HG02759 (cell line): ENCODE measurements around the gene SREBF2.
"Not testable (repeated sequence)": the region's sequence is repeated elsewhere in the genome, so short reads cannot be mapped to it uniquely, and the experiment has no call there.

Experiments used
- ATAC-seq: cut with Tn5 transposase; IDR thresholded peaks from one replicate; pipeline ENCODE4 v1.9.1; 2021; ENCODE audit warnings: mild to moderate bottlenecking, moderate library complexity; ENCODE audit not compliant: unreplicated experiment

Gene SREBF2

GRCh38 chr22:41820447-41820846 is 12.5 kb upstream of the SREBF2 start:
- ATAC-seq: no peak

DNA sequence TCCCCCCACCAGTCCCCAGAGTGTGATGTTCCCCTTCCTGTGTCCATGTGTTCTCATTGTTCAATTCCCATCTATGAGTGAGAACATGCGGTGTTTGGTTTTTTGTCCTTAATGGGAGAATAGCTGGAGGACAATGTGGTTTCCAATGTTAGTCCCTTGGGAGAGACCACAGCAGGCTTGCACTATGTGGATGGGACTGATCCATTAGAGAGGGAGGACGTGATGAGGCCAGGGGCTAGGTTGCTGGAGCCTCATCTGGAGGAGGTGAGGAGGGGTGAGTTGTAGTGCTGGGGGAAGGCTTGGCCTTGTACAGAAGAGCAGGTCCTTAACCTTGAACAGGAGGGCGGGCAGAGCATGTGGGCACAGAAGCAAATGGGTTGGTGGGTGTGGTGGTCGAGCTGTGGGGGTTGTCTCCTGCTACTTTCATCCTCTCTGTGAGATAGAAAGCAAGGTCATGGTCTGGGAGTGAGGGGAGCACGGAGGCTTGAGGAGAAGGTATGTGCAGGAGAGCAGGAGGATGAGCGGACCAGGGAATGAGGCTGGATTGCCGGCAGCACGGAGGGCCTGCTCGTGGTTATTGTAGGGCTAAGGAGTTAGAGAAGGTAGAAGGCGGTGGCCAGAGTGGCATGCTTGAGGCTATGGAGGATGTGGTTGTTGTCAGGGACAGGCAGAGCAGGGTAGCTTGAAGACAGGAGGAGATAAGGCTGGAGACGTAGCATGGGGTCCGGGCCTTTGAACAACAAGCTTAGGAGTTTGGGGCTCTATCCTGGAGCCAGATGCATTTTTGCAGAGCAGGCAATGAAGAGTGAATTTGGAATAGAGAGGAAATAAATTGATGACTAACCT is 11.2 kb upstream of the SREBF2 start:
- no peak for ATAC-seq

- ATAC-seq: no peak
Observed at GRCh38 chr22:41822317-41823057, 10.4 kb upstream of the SREBF2 start.

DNA sequence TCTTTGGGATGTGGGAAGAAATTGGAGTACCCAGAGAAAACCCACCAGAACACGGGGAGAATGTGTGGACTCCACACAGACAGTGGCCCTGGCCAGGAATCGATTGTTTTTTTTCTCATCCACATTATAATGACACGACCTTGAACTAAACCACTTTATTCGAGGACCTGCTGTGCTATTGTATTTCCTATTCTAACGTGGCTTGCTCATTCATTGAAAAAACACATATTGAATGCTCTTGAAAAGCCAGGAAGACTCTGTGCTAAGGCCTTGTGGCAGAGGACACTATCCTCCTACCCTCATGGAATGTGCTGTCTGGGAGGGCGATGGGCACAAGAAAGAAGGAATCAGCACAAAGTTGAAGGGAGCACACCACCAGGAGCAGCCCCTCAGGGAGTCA is 9.1 kb upstream of the SREBF2 start:
- ATAC-seq: no peak

- no peak for ATAC-seq
Observed at GRCh38 chr22:41825376-41825775, 7.5 kb upstream of the SREBF2 start.

GRCh38 chr22:41826021-41826420 is 6.9 kb upstream of the SREBF2 start:
- ATAC-seq: no peak

GRCh38 chr22:41826430-41827383 is 6.2 kb upstream of the SREBF2 start:
- ATAC-seq: no peak

DNA sequence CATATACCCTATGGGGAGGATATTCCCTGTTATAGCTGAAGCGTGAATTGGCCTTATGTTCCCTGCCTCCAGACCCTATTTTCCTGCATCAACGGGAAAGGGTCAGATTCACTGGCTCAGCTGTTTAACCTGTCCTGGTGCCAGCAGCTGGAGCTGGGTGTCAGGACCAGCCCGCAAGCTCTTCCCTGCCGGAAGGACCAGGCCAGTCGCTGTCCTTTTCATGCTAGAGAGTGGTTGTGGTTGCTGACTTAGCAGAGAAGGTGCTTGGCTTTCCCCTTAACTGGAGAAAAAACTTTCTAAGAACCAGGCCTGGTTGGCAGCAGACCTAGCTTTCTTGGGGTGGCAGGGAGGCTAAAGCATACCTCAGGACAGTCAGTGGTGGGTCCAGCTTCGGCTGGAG is 5.2 kb upstream of the SREBF2 start:
- ATAC-seq: no peak

- ATAC-seq: no peak
Observed at GRCh38 chr22:41828516-41828915, 4.4 kb upstream of the SREBF2 start.

DNA sequence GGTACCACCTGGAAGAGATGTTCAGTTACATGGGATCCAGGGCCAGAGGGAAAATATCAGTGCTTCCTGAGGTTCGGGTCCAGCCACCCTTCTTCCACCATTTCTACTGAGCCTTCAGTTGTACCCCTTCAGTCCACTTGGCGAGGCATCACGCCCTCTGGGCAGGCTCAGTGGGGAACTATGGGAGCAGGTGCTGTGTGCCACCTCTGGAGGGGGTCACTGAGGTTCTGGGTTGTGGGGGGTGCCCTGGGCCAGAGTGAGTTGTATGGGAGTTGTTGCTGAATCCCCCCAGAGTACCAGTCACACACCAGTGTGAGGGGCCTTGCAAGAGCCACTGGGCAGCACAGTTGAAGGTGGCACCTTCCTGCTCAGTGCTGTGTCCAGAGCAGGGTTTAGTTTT is 2.7 kb upstream of the SREBF2 start:
- ATAC-seq: no peak

DNA sequence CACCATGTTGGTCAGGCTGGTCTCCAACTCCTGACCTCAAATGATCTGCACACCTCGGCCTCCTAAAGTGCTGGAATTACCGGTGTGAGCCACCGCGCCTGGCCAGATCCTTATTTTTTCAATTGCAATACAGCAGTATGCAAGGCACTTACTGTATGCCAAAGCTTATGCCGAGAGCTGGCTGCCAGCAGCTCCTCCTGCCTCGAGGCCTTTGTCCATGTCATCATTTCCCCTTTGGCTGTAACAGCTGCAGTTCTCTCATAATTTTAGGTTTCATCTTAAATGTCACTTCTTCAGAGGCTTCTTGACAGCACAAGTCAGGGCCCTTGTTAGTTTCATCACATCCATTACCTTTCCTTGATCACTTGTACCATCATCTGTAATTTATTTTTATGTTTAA is 1.5 kb upstream of the SREBF2 start:
- ATAC-seq: no peak

DNA sequence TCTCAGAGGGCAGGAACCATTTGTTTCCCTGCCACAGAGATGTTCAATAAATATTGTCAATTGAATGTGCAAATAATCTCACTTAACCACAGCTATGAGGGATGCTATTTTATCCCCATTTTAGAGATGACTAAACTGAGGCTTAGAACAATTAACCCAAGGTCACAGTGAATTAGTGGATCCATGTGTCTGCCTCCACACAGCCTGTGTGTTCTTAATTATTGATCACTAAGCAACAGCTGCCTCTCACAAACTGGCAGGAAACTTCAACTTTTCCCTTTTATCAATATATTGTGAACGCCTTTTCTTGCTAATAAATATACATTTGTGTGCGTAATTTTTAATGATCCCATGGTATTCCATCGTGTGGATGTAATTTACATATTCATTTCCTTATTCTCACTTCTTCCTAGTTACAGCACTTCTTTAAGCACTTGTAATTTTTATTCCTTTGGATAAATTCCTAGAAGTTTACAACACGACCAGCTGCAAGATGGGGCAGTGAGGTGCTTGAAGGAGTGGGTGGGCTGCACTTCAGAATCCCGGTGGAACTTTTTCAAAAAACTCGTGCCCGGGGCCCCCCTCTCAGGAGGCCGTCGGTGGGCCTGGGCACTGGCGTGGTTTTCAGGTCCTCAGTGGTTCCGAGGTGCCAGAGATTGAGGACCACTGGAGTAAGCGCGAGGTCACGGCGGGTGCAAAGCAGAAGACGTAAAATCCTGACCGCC is 915 bp upstream of the SREBF2 start:
- no peak for ATAC-seq

DNA sequence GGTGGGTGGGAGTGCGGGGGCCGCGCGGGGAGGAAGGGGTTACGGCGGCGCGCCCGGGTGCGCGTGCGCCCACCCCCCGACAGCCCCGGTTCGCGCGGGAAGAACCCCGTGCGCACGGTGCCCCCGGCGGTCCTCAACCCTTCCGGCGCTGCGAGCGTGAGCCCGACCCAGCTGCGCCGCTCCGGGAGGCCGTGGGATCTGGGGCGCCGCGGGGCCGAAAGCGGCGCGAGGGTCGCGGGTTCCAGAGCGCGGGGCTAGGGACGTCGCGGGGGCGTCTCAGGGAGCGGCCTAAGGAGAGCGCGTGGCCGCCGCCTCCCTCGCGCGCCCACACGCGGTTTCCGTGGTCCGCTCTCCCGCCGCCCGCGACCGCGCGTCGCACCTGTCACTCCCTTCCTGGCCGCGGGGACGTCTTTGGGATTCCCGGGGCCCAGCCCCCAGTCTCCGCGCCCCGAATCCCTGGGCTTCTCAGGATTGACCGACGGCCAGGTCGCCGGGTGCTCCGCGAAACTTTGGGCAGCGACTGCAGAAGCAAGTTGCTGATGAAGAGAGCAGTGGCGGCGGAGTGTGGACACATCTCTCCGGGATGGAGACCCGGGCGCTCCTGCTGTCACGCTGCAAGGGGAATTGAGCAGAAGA is 582 bp downstream of the SREBF2 start:
- ATAC-seq: peak; percentile 24

DNA sequence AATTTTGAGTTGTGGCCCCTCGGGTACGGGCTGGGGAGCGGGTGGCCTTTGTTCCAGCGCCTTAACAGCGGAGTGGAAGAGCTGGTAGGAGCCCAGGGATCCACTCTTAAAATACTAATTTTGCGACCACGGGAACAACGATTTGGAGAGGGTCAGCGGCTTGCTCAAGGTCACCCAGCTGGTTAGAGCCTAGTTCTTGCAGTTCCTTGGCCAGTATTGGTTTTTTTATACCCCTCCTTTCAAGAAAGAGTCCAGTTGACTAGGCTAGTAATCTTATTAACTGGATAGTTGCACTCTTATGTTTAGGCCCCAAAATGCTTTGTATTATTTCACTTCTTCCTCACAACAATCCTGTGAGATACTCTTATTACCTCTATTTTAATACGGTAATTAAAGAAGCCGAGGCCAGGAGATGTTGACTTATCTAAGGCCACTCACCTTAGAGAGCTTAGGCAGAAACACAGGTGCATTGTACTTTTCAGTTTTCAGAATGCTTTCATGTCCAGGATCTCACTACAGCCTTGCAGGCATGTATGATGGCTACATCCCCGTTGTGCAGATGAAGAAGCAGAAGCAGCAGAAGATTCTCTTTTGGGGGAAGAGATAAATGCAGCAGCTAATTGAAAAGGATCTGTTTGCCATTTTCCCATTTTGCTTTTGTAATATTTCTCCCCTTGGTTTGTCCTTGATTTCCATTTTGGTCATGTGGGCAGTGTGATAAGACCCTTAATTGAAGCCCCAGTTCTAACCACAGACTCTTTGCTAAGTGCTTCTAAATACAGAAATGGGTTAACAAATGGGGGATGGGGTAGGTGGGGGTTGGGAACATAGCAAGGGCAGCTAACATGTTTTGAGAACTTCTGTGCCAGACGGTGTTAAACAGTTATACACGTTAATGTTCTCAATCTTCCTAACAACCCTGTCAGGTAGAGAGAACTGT is 1.4 kb downstream of the SREBF2 start:
- ATAC-seq: no peak

- not testable (repeated sequence) for ATAC-seq
Observed at GRCh38 chr22:41835462-41835861, 2.6 kb downstream of the SREBF2 start.

DNA sequence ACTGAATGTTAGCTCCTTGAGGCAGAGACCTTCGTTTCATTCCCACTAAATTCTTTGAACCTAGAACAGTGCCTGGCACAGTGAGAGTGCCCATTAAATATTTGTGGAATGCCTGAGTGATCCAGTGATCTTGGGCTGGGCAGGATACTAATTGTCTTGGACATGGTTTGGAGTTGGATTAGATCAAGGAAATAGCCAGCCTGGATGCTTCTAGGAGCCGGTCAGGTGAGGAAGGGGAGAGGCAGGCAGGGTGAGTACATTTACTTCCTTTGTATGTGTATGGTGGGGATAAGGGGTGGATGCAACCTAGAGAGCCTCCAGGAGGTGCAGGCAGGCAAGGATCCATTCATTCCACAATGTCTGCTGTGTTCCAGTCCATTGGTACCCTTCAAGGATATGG is 3.6 kb downstream of the SREBF2 start:
- no peak for ATAC-seq

DNA sequence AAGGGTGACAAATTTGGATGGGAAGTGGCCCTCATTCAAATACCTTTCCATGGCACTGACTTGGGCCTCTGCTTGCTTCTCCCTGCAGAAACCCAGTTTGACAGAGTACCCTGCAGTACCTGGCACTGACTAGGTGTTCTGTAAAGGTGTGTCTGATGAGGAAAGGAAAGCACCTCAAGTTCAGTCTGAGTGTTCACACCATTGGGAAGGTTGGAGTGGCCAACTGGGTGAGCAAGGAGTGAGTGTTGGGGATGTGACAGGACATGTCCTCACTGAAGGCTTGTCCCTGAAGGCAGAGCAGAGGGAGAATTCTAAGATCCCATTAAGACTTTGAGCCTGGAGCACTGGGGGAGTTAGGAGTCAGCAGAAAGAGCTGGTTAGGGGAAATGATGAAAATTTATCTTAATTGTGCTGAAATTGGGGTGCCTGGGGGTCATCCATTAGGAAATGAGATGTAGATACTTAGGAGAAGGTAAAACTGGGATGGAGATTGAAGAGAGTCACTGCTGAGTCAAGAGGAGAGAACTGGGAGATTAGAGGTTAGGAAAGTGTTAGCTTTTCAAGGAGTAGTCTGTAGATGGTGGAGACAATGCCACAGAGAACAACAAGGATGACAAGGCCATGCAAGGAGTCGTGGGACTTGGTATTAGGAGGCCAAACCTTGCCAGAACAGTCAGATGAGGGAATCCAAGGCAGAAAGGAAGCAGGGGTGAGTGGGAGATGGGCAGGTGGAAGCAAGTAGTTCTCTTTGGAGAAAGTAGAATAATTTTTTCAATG is 6.1 kb downstream of the SREBF2 start:
- ATAC-seq: no peak

DNA sequence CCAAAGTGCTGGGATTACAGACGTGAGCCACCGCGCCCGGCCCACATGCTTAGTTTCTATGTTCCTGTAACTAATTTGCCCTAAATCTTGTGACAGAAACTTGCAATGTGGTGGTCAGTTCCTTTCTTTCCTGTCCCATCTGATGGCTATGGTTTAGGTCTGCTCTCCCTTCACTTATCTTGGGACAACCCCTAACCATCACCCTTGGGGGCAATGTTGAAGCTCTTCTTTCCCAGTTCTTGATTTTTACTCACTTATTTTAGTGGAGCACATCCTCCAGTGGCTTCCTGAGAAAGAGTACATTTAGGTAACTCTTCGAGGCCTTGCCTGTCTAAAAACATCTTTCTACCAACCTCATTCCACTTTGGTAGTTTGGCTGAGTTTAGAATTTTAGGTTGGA is 7.3 kb downstream of the SREBF2 start:
- ATAC-seq: no peak
